Large intestine (tissue), 12 donors: ENCODE measurements around the gene DMBT1. TPM values are rescaled to one million over a fixed set of nuclear protein-coding genes. Genes with fewer than 3 reads are reported as not detected.

ENCODE experiments used
- DNase-seq, 2 donors: peaks; one replicate each; pipeline versions ENCODE4 v3.0.0 to v3.0.0-alpha.2; 2013
- H3K27ac ChIP-seq: one replicate; pipeline ENCODE4 v1.5.1; 2013; ENCODE audit warnings: low read length
- H3K27me3 ChIP-seq: 2 replicates; pipeline ENCODE4 v1.6.1; 2013; ENCODE audit warnings: low read length; ENCODE audit not compliant: control insufficient read depth, insufficient read depth
- H3K36me3 ChIP-seq: 2 replicates; pipeline ENCODE4 v1.6.1; 2013; ENCODE audit warnings: low read length; ENCODE audit not compliant: control insufficient read depth, insufficient read depth
- H3K4me1 ChIP-seq: one replicate; pipeline ENCODE4 v1.6.1; 2013; ENCODE audit warnings: low read length; ENCODE audit not compliant: control insufficient read depth, insufficient read depth
- H3K4me3 ChIP-seq: one replicate; pipeline ENCODE4 v1.5.1; 2013; ENCODE audit warnings: low read length
- H3K9me3 ChIP-seq: one replicate; pipeline ENCODE4 v1.6.1; 2013; ENCODE audit warnings: mild to moderate bottlenecking, low read depth, low read length, moderate library complexity; ENCODE audit not compliant: control insufficient read depth
- WGBS: methylation state at CpG from one replicate; pipeline ENCODE4 v1.1.5; 2013; ENCODE audit warnings: low lambda C conversion rate; ENCODE audit not compliant: insufficient coverage; 5-methylcytosine and 5-hydroxymethylcytosine counted together
- long read RNA-seq, 11 donors: transcript quantifications; one replicate each; lab custom pipeline, GENCODE V29; 2026
- polyA plus RNA-seq: library from polyadenylated mRNA; unstranded; fragments of 120-200 nt; gene quantifications from one replicate; pipeline ENCODE4 v1.2.1, GENCODE V29; 2013

DMBT1 gene
- 198 TPM for polyA plus RNA-seq
- long read RNA-seq, donor 1, partial matches to known transcripts: 61 of 61 reads
- long read RNA-seq, donor 1, other reads (novel, unspliced or antisense): 0 of 61 reads
- long read RNA-seq, donor 2, partial matches to known transcripts: 375 of 375 reads
- long read RNA-seq, donor 2, other reads (novel, unspliced or antisense): 0 of 375 reads
- long read RNA-seq, donor 3: 0 reads
- long read RNA-seq, donor 4: 0 reads
- long read RNA-seq, donor 5: 0 reads
- long read RNA-seq, donor 6, partial matches to known transcripts: 172 of 172 reads
- long read RNA-seq, donor 6, other reads (novel, unspliced or antisense): 0 of 172 reads
- long read RNA-seq, donor 7, partial matches to known transcripts: 22 of 22 reads
- long read RNA-seq, donor 7, other reads (novel, unspliced or antisense): 0 of 22 reads
- long read RNA-seq, donor 8, partial matches to known transcripts: 102 of 102 reads
- long read RNA-seq, donor 8, other reads (novel, unspliced or antisense): 0 of 102 reads
- long read RNA-seq, donor 9, partial matches to known transcripts: 46 of 46 reads
- long read RNA-seq, donor 9, other reads (novel, unspliced or antisense): 0 of 46 reads
- long read RNA-seq, donor 10, partial matches to known transcripts: 267 of 267 reads
- long read RNA-seq, donor 10, other reads (novel, unspliced or antisense): 0 of 267 reads
- long read RNA-seq, donor 11, partial matches to known transcripts: 75 of 75 reads
- long read RNA-seq, donor 11, other reads (novel, unspliced or antisense): 0 of 75 reads

DNA sequence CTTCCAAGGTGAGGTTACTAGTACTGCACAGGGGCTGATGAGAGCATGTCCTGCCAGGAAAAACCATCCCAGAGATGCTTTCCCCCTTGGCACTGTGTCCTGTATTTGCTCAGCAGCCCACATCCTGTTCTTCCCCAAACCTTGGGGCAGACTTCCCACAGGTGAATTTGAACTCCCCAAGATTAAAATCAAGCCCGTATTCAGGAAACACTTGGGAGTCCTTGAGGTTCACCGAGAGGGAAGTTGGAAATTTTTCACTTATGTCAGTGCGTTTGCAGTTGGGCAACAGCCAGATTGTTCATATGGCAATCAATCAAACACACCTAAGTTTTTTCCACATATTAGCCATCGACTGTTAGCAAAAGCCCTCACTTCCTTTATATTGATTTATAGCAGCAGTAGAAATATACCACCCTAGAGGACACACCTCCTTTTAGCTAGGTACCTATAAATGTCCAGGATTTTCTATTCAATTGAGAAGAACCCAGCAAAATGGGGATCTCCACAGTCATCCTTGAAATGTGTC is at the start of gene DMBT1:
DMBT1 (plus strand) TSS at position 476 of the 526 bp plus-strand sequence; CDS start at position 493, 17 bp downstream.
- Histone ChIP-seq H3K9me3 (no peaks in the 10 kb centered on the region), H3K4me1 (peaks cover 24% of the 10 kb centered on the region), H3K27ac (peak within 1 kb of the TSS; percentile 23), H3K27me3 (no peaks in the 10 kb centered on the region), H3K36me3 (no peaks in the 10 kb centered on the region), H3K4me3 (peak within 1 kb of the TSS; percentile 4)
- no peak for DNase-seq
- 0% methylated on average over 1 of the region's 4 CpGs for WGBS

- H3K9me3 ChIP-seq: no peaks in the 10 kb centered on the region
- H3K36me3 ChIP-seq: peaks cover 25% of the 10 kb centered on the region
- no peak overlapping the region for H3K27ac ChIP-seq
- DNase-seq: no peak
- H3K27me3 ChIP-seq: no peaks in the 10 kb centered on the region
- WGBS: no CpG with 5 or more reads among the region's 4 CpGs
- H3K4me1 ChIP-seq: no peaks in the 10 kb centered on the region
- no peak overlapping the region for H3K4me3 ChIP-seq
Measured at GRCh38 chr10:122513053-122513452, 47.5 kb upstream of the DMBT1 start.

- Histone ChIP-seq H3K4me3 (no peak overlapping the region), H3K4me1 (peaks cover 6% of the 10 kb centered on the region), H3K9me3 (no peaks in the 10 kb centered on the region), H3K27ac (no peak overlapping the region), H3K36me3 (peaks cover 25% of the 10 kb centered on the region), H3K27me3 (no peaks in the 10 kb centered on the region)
- no peak for DNase-seq
- WGBS: no CpG with 5 or more reads among the region's 22 CpGs
Measured at GRCh38 chr10:122514045-122514840, 46.3 kb upstream of the DMBT1 start.

DNA sequence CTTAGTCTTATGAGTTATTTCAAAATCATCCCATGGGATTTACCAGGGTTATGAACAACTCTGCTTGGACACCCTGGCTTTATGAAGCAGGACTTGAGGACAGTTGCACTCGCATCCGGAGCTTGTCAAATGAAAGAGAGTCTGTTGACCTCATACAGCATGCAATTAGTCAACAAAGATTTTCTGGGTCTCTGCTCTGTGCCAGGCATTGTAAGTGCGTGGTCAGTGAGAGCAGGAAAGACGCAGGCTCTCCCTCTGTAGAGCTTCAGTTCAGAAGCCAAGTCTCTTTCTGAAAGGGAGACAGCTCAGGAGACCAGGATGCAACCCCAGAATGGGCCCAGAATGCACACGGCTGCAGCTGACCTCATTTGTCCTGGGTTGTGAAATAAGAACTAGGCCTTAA is 45.5 kb upstream of the DMBT1 start:
- no peak overlapping the region for H3K27ac ChIP-seq
- no peaks in the 10 kb centered on the region for H3K9me3 ChIP-seq
- no CpG with 5 or more reads among the region's 5 CpGs for WGBS
- H3K4me3 ChIP-seq: no peak overlapping the region
- no peak for DNase-seq
- no peaks in the 10 kb centered on the region for H3K27me3 ChIP-seq
- H3K36me3 ChIP-seq: peaks cover 19% of the 10 kb centered on the region
- peaks cover 6% of the 10 kb centered on the region for H3K4me1 ChIP-seq

- H3K4me1 ChIP-seq: peaks cover 9% of the 10 kb centered on the region
- DNase-seq: no peak
Measured at GRCh38 chr10:122515588-122516231, 44.8 kb upstream of the DMBT1 start.

GRCh38 chr10:122516734-122517133 is 43.8 kb upstream of the DMBT1 start:
- Histone ChIP-seq H3K27ac (no peak overlapping the region), H3K36me3 (peaks cover 14% of the 10 kb centered on the region), H3K9me3 (no peaks in the 10 kb centered on the region), H3K27me3 (no peaks in the 10 kb centered on the region), H3K4me1 (peaks cover 9% of the 10 kb centered on the region), H3K4me3 (no peak overlapping the region)
- WGBS: no CpG with 5 or more reads among the region's 4 CpGs
- DNase-seq: no peak

More at GRCh38 chr10:122515588-122516231, 44.8 kb upstream of the DMBT1 start:
- no CpG with 5 or more reads among the region's 16 CpGs for WGBS
- Histone ChIP-seq H3K27ac (no peak overlapping the region), H3K36me3 (peaks cover 17% of the 10 kb centered on the region), H3K27me3 (no peaks in the 10 kb centered on the region), H3K4me3 (no peak overlapping the region), H3K9me3 (no peaks in the 10 kb centered on the region)

GRCh38 chr10:122519144-122519543 is 41.4 kb upstream of the DMBT1 start:
- Histone ChIP-seq H3K9me3 (peaks cover 3% of the 10 kb centered on the region), H3K4me1 (peaks cover 9% of the 10 kb centered on the region), H3K27ac (no peak overlapping the region), H3K36me3 (peaks cover 14% of the 10 kb centered on the region), H3K4me3 (no peak overlapping the region), H3K27me3 (no peaks in the 10 kb centered on the region)
- 21% methylated on average over 2 of the region's 7 CpGs for WGBS
- DNase-seq: peak in 1 of 2 donors; percentile 57

- H3K36me3 ChIP-seq: peaks cover 11% of the 10 kb centered on the region
- H3K27me3 ChIP-seq: no peaks in the 10 kb centered on the region
Measured at GRCh38 chr10:122519873-122520272, 40.7 kb upstream of the DMBT1 start.

DNA sequence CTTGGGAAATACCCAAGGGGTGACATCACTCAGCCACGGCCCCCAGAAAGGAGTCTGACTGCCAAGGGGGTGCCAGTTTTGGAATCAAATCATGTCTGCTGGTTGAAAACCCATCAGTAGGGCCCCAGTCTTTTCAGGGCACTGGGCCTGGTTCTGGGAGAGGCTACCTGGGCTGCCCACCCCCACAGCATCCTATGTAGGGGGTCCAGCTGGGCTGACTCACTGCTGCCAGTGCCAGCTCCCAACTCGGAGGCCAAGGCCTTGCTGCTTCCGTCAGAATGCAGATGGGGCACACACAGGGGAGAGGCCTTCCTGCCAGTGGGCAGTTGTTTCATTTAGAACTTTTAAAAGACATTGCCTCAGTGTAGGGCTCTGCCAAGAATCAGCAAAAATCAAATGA is 39.5 kb upstream of the DMBT1 start:
- Histone ChIP-seq H3K9me3 (peaks cover 3% of the 10 kb centered on the region), H3K4me3 (no peak overlapping the region), H3K36me3 (no peaks in the 10 kb centered on the region), H3K27ac (no peak overlapping the region), H3K27me3 (no peaks in the 10 kb centered on the region), H3K4me1 (peaks cover 11% of the 10 kb centered on the region)
- no peak for DNase-seq
- no CpG with 5 or more reads among the region's 3 CpGs for WGBS

More at GRCh38 chr10:122519873-122520272, 40.7 kb upstream of the DMBT1 start:
- Histone ChIP-seq H3K9me3 (peaks cover 3% of the 10 kb centered on the region), H3K4me3 (no peak overlapping the region), H3K27ac (no peak overlapping the region), H3K4me1 (peaks cover 9% of the 10 kb centered on the region)
- WGBS: 100% methylated on average over 1 of the region's 15 CpGs
- no peak for DNase-seq
